ENCODE data around the gene DOCK9.
"Not testable (repeated sequence)": the region's sequence is repeated elsewhere in the genome, so short reads cannot be mapped to it uniquely, and the experiment has no call there.

The DOCK9 gene

DNA sequence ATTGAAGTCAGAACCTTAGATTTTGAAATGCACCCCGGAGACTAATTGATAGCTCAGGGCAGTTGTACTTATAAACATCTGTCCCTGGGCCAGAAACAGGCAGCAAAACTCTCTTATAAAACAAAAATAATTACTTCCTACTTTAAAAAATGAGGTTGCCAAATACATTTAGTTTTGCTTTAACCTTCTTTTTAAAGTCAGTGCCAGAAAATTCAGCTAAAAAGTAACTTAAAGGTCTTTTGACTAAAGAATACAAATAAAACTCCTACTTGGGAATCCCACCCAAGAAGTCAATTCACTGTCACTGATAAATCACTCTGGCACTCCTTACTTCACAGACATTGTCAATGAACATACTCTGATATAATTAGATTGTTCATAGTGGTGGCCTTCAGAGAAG is 60.7 kb downstream of the DOCK9 start:
- no peak for DNase-seq (ENCODE audit: low spot score)

DNA sequence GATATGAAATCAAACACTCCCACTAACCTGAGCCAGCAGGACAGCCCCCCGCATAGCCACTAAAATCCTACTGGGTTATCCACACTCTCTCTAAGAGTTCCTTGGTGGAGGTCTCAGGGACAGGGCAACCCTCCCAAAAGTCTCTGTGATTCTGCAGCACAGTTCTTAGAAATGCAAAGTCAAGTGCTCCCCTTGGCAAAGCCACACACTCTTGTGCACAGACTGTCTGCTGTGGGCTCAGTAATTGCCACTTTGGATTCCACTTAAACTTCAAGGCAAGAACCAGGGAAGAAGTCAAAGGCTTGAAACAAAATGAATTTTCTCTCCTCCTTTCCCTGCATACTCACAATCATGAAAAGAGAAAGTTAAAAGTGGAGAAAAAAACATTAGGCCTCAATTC is 61.5 kb downstream of the DOCK9 start:
- DNase-seq (ENCODE audit: low spot score): no peak

DNA sequence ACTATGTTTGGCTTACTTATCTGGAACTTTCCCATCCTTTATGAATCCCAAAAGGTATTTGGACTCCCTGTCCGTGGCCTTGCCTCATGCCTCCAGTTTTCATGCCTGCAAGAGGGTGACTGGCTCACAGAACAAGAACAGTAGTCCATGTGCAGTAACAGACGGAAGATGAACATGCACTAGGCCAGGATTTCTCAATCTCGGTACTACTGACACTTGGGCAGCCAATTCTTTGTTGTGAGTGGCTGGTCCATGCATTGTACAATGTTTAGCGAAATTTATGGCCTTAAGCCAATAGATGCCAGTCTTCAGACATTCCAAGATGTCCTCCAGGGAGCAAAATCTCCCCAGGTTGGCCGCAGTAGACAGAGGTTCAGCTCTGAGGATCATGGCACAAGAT is 61.9 kb downstream of the DOCK9 start:
- no peak for DNase-seq (ENCODE audit: low spot score)

DNA sequence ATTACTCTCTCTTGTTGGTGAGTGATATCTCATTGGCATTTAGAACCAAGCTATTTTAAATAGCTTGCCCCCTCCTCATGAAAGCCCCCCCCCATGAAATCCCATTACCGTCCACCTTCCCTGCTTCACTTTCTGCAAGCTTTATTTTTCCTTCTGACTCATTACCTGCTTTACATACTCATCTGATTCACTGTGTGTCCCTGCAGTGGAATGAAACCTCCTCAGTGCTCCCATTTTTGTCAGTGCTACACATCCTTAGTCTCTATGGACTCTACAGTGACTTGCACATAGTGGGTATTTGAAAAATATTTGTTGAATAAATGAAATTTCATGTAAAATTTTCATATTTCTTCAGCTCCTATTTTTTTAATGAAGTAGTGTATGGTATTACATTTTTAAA is 62.3 kb downstream of the DOCK9 start:
- no peak for DNase-seq (ENCODE audit: low spot score)

DNA sequence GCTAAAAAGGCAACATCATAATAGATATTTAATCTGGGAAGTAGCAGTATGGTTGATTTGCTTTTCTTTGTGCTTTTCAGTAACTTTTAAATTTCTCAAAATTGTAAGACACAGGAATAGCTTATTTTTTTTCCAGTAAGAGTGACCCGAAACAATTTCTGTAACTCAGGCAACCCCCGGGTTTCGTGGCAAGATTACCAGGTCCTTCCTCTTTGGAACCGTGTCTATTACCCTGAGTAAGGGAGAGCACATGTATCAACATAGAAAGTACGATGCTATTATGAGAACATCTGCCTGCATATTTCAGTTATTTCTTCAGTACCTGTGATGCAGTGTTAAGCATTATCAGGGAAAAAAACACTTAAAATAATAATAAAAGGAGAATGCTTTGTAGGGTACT is 64.1 kb downstream of the DOCK9 start:
- DNase-seq (ENCODE audit: low spot score): no peak

DNA sequence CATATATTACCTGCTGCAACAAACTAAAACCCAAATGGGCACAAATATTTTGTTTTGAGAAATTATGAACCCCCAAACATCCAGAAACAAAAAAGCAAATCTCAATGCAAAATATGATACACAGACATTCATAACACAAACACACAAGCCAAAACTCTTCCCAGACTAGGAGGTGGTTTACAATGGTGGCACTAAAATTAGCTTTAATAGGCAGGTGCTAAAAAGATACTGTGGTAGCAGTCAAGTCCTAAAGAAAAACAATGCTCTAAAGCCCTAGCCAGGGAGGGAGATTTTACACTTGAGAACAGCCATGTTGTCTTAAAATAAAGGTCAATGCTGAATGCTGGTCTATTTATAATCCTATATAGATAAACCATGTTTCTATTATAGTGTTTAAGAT is 65.0 kb downstream of the DOCK9 start:
- no peak for DNase-seq (ENCODE audit: low spot score)

DNA sequence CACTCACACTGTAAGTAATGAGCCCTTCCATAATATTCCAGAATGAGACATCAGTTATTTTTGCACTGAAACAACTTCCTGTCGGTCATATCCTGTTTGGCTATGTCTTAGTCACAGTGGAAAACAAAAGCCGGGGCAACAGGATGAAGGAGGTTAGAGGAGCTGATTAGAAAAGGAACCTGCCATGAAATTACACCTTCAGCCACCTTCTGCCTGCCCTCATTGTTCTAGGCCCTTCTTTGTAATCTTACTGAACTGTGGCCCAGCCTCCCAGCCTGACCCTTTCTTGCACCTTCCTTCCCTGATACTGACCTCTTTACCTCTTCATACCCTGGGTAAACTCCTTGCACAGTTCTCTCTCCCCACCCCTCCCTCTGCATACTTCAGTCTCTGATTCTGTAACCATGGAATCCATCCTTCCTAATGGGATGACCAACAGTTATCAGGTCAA is 67.3 kb downstream of the DOCK9 start:
- DNase-seq (ENCODE audit: low spot score): peak; percentile 62

DNA sequence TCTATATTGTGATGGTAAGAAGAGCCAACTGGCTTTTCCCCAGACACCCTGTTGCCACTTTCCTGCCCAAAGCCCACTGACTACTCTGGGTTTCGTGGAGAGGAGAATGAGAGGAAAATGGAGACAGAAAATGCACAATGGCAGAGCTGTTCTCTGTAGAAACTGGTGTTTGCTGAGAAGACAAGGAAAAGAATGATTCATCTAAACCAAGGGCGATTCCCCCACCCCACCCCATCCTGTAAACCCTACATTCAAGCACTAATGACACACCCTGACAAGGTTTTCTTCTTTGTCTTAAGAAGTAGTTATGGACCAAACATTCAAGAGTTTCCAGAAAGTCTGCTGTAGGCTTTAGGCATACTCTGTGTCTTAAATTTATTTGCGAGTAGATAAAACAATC is 68.8 kb downstream of the DOCK9 start:
- no peak for DNase-seq (ENCODE audit: low spot score)

DNA sequence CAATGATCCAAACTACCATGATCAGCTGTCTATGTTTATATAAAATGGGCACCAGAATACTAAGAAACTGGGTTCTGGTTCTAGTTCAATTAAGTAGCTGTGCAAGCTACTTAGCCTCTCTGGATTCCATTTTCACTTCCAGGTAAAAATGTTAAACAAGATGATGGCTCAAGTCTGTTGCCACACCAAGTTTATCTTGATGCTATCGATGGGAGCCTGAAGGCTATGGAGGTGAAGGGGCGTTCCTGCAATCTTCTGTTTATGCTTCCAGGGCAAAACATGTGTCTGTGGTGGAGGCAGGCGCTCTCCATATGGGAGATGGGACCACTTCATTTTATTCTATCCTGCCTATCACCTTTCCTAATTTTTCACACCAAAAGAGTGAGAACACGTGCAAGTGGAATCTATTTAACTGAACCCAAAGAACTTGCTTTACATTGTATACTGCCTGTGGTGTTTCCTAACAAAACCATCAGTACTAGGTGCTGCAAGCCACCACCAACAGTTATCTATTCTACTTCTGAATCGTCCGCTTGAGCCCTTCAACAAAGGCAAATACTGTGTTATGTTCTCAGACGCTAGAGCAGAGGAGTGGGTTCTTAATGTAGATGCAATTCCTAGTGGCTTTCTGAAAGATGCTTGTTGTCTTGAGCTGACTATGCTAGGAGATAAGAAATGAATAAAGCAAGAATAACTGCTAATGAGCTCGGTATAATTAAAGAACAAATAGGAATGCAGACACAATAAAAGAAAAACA is 70.9 kb downstream of the DOCK9 start:
- no peak for DNase-seq (ENCODE audit: low spot score)

DNA sequence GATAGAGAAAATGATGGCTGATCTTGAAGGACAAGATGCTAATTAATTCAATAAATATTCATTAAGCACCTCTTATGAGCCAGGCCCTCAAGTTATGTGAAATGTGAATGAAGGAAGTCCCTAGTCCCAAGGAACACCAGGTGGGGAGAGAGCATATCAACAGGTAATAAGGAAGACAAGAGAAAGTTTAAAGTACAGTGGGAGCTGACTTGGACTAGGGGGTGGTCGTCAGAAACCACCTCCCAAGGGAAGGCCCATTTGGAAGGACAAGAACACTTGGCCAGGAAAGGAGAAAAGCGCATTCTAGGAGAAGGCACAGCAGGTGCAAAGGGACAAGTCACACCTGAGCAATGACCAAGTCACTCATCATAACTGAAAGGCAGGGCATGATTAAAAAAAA is 72.7 kb downstream of the DOCK9 start:
- no peak for DNase-seq (ENCODE audit: low spot score)

DNA sequence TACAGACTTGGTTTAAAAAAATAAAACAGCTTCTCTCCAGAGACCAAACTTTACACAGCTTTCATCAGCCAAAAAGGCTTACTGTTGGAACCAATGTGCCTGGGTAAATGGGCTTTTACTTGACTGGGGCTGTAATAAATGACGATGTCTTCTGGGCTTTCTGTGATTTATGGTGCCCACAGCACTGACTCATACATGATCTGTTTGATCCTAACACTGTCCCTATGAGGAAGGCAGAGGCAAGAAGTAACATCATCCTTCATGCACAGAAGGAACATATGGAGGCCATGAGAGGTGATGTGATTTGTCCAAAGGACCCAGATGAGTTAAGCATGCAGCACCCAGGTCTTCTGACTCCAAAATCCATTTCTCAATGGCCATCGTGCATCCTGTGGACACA is 77.4 kb downstream of the DOCK9 start:
- no peak for DNase-seq (ENCODE audit: low spot score)

DNA sequence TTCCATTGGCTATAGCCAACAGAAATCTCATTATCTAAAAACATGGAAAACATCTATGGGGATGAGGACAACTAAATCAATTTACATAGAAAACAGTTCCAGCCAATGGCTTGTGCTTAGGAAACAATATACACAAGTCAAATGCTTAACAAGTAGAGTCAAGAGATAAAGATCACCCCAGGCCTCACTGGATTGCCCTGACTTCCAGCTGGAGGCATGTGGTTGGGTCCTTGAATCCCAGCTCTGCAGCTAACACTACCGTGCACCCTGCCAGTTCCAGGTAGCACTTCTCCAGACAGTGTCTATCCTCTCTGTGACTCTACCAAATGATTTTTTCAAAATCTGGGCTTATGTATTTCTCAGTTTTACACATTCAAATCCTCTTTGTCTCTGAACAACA is 80.2 kb downstream of the DOCK9 start:
- no peak for DNase-seq (ENCODE audit: low spot score)

DNA sequence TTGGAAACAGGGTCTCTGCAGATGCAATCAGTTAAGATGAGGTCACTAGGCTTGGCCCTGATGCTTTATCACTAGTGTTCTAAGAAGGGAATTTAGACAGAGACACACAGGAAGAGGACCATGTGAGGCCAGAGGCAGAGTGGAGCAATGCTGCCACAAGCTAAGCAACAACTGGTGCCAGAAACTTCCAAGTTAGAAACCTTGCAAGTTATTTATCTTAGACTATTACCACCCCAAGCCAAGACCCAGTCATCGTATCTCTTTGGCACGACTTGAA is 81.1 kb downstream of the DOCK9 start:
- DNase-seq (ENCODE audit: low spot score): no peak

DNA sequence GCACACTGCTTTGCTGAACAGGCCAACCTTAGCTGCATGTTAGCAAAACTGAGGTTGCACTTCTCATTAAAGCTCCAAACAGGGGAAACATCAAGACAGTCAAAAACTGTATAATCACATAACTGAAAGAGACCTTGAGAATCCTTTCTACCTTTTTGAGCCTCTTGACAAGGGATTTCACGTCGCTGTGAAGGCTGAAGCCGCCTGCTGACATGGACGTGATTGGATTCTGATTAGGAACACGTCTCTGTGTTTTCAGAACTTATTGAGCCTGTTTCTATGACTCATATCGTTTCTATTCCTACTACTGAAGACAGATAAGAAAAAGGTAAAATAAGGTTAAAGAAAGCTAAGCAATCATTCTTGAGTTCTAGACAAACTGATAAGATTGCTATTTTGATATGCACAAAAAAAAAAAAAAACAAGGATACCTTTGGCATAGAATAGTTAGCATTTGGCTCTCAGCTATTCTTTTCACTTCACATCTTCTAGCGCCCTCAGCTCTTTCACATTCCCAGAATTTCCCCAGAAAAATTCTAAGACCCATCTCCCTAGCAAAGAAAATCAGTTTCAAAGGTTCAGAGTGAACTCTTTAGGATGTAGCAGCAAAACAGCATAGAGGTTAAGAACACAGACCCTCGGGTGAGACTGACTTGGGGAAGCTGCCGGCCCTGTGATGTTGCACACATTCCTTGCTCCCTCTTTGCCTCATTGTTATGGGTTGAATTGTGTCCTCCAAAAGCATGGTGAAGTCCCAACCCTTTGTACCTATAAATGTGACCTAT is 81.6 kb downstream of the DOCK9 start:
- no peak for DNase-seq (ENCODE audit: low spot score)

DNA sequence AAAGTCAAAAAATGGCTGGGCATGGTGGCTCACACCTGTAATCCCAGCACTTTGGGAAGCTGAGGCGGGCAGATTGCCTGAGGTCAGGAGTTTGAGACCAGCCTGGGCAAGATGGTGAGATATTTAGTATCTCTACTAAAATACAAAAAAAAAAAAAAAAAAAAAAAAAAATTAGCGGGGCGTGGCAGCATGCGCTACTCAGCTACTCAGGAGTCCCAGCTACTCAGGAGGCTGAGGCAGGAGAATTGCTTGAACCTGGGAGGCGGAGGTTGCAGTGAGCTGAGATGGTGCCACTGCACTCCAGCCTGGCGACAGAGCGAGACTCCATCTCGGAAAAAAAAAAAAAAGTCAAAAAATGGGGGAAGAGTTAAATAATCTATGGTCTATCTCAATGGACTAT is 83.0 kb downstream of the DOCK9 start:
- not testable (repeated sequence) for DNase-seq (ENCODE audit: low spot score)

DNA sequence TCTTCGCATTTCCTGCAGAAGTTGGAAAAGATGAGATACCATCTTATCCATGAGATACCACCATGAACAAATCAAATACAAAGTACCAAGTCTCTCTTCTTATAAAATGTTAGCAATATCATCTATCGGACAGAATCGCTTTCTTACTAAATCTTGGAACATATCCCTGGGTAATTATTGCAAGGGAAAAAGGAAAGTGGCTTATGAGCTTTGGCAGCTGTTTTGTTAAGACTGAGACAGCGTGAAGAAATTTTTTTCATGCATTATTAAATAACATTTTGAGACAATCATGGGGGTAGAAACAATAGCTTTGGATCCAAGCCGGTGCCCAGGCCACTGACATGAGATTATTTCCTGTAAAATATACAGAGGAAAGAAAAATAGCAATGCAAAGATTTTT is 84.5 kb downstream of the DOCK9 start:
- DNase-seq (ENCODE audit: low spot score): no peak

DNA sequence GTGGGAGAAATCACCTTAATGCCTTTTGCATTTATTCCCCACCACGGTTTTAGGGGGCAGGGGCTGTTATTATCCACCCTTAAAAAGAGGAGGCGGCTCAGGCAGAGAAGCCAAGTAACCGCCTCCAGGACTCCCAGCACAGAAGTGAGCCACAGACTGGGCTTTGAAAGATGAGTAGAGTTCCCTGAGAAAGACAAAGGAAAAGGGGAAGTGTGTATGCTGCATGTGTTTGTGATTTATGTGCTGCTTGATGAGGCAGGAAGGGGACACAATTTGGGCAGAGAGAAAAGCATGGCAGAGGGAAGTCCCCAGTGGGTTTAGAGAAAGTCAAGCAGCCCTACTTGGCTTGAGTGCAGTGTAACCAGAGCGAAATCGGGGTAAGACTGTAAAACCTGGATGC is 85.0 kb downstream of the DOCK9 start:
- no peak for DNase-seq (ENCODE audit: low spot score)

DNA sequence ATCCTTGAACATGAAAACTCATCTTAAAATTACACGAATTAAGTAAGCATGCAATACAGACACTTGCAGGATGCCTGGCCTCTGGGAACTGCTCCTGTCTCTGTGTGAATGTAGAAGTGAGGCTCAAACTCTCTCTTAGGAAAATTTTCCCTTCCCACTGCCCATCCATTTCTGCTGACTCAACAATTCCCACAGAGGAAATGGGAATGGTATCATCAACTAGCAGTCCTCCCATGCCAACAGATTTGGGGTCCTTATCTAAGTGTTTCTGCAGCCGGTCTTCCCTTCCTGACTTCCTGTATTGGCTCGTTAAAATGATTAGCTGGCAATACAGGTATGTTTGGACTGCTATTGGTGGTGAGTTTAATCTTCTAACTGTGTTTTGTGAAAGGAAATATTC is 85.8 kb downstream of the DOCK9 start:
- DNase-seq (ENCODE audit: low spot score): no peak

DNA sequence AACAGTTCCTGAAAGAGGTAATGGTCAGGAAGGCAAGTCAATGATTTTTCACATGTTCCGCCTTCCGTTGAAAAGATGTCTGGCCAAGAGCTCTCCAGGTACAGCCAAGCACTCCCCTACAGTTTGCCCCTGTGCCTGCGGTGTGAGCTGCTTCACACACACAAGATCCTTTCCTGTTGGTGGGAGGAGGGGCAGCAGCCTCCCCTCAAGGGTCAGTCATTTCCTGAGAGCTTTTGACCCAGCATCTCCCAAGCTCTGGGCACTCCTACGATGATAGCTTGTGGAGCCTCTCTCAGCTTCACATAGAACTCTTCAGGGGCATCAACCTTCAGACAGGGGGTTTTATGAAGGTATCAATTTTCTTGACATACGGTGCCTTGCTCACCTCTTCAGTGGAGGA is 86.9 kb downstream of the DOCK9 start:
- DNase-seq (ENCODE audit: low spot score): no peak

DNA sequence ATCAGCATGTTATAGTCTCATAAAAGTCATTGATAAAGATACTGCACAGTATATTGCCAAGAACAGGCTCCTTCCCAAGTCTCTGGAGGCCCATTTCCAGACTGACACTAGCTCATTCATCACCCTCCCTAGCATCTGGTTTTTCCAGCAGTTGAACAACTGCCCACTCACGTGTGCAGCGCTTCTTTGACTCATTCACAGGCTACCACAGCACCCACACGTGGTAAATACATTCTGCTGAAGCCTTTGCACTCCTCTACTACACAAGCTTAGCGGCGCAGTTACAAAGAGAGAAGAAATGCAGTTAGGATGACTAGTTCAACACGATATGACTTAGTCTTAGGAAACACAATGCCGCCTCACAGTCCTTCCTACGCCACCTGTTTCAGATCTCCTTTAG is 87.7 kb downstream of the DOCK9 start:
- peak; percentile 90 for DNase-seq (ENCODE audit: low spot score)

DNA sequence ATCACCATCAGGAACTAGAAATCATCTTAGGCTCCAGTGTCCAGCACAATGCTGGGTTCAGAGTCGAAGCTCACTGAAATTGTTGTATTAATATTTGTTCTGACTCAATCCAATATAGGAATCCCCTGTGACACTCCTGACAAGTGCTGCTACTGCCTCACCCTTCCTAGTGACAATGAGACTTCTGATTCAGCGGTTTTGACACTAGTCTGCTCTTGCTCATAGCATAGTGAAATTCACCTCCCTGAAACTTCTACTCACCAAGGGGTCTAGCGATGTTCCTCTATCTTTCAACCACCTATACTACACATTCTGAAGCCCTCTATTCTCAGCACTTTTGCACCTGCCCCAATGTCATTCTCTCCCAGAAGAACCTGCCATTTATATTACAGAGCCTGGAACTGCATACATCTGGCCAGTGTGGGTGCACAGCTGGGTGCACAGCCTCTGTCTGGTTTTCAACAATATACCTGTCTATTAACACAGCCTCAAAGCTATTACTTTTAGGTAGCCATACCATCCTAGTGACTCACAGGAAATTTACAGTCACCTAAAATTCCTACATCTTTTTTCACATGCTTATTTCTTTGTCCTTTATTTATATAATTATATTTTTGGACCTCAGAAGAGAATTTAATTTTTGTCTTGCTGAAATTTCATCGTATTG is 88.3 kb downstream of the DOCK9 start:
- no peak for DNase-seq (ENCODE audit: low spot score)

DNA sequence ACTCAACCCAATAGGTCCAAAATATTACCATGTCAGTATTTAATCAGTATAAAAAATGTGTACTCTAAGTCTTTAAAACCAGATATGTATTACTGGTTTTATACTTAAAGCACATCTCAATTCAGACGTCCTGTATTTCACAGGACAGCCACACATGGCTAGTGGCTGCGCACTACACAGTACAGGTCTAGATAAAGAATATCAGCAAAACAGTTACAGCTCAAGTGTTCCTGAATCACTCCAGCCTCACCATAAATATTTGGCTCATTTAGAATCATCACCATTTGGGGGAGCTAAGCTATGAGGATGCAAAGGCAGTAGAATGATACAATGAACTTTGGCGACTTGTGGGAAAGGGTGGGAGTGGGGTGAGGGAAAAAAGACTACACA is 89.0 kb downstream of the DOCK9 start:
- DNase-seq (ENCODE audit: low spot score): no peak

DNA sequence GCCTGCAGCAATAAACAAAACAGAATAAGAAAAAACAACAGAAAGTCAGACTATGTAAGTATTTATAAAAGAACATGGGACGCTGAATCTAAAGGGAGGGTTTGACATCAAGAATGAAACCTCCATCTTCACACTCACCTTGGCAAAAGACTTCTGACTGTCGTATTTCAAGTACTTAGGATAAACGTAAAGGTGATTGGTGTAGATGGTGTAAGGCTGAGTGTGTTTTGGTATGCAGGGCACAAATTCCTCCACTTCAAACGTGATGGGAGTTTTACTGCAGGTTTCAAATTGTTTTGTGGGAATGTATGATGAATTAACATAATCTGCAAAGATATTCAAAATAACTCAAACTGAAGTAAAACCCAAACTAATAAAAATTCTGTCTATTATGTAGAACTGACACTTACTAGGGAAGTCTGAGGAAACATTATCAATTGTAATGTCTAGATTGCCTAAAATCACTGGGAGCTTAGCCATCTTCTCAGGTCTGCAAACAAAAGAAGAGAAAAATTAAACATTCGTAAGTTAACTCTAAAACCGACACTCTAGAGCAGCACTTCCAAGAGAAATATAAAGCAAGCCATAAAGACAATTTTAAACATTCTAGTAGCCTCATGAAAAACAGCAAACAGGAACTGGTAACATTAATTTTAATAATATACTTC is 89.5 kb downstream of the DOCK9 start:
- no peak for DNase-seq (ENCODE audit: low spot score)

Measured in AG20443 (cell line).